GM13977 (cell line): ENCODE measurements around the gene ACP2.
"Not testable (repeated sequence)": the region's sequence is repeated elsewhere in the genome, so short reads cannot be mapped to it uniquely, and the experiment has no call there.

Source experiments
- DNase-seq: peaks from one replicate; pipeline ENCODE4 v3.0.0; 2012; ENCODE audit warnings: low spot score
- CTCF ChIP-seq: IDR thresholded peaks from 2 replicates; pipeline ENCODE4 v1.5.1; 2012; ENCODE audit warnings: mild to moderate bottlenecking, control low read depth; ENCODE audit not compliant: insufficient read depth; ENCODE audit errors: extremely low read depth, missing control alignments
- in situ Hi-C: fragments of 300-500 bp; cut with MboI; formaldehyde crosslinking; loops from one replicate; pipeline ENCODE4 v1.12.0; 2022; ENCODE audit warnings: low sequenced_read_pairs, low pct_unique_long_range_greater_than_20kb, mixed read lengths, inconsistent platforms; ENCODE audit not compliant: unreplicated experiment

Gene ACP2

GRCh38 chr11:47192111-47192510 lies 56.5 kb downstream of the ACP2 start:
- no peak for TF ChIP-seq CTCF
- in situ Hi-C loops = no loop called here
- DNase-seq = no peak

GRCh38 chr11:47191137-47191536 lies 57.5 kb downstream of the ACP2 start:
- DNase-seq, in situ Hi-C loops: not testable (repeated sequence)
